PC-9 (cell line): Measurements from ENCODE around the gene CAAP1.

Source experiments
- EZH2 ChIP-seq: fragments of 200-600 bp; sonication (generic); IDR thresholded peaks from 2 replicates; pipeline ENCODE4 v1.8.0; 2017; ENCODE audit warnings: antibody characterized with exemption, low read depth
- TF ChIP-seq, protein P1 (sequence below): fragments of 200-600 bp; sonication (generic); conservative IDR thresholded peaks from 2 replicates; pipeline ENCODE4 v1.6.1; 2017; ENCODE audit warnings: mixed run types, antibody characterized with exemption, mild to moderate bottlenecking, moderate library complexity

- TF ChIP-seq, protein P1, sequence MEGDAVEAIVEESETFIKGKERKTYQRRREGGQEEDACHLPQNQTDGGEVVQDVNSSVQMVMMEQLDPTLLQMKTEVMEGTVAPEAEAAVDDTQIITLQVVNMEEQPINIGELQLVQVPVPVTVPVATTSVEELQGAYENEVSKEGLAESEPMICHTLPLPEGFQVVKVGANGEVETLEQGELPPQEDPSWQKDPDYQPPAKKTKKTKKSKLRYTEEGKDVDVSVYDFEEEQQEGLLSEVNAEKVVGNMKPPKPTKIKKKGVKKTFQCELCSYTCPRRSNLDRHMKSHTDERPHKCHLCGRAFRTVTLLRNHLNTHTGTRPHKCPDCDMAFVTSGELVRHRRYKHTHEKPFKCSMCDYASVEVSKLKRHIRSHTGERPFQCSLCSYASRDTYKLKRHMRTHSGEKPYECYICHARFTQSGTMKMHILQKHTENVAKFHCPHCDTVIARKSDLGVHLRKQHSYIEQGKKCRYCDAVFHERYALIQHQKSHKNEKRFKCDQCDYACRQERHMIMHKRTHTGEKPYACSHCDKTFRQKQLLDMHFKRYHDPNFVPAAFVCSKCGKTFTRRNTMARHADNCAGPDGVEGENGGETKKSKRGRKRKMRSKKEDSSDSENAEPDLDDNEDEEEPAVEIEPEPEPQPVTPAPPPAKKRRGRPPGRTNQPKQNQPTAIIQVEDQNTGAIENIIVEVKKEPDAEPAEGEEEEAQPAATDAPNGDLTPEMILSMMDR: no peak
- TF ChIP-seq EZH2: no peak
Measured at GRCh38 chr9:26925609-26926008, 33.0 kb upstream of the CAAP1 start.
